SKM-1 (cell line): Measurements from ENCODE around the gene EPHA8.

Experiments
- DNase-seq: peaks from one replicate; lab custom pipeline; 2025; ENCODE audit not compliant: unreplicated experiment; lab: John Stamatoyannopoulos, UW

The EPHA8 gene

DNA sequence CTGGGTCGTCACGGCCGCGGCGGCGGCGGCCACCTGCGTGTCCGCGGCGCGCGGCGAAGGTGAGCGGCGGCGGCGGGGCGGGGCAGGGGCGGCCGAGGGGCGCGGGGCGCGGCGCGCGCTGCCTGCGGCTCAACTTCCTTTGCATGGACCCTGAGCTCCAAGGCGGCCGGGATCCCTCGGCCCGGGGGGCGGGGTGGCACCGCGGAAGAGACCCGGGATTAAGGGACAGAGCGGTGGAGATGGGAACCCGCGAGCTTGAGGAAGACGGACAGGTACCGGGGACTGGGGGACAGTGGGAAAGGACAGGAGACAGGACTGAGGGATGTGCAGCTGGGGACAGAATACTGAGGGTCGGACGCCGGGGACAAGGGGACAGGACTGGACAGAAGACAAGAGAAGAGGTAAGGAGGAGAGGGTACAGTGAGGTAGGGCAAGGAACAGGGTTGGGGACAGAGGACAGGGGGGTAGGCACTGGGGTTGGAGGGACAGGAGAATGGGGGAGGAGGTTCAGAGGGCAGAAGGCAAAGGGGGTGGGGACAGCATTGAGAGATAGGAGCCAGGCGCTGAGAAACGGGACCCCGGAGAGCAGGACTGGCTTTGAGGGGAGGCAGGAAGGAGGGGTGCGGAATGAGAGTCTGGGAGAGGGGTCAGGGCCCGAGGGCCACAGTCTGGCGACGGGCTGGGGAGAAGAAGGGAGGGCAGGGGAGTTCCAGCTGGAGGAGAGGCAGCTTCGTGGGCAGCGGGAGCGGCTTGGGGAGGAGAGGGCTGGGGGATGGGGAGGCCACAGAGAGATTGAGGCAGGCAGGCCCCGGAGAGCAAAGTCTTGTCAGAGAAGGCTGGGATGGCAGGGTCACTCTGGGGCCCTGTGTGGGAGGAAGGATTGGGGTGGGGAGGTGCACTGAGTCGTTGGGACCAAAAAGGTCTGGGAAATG, 648 bp downstream of the EPHA8 start:
- DNase-seq, result no peak

DNA sequence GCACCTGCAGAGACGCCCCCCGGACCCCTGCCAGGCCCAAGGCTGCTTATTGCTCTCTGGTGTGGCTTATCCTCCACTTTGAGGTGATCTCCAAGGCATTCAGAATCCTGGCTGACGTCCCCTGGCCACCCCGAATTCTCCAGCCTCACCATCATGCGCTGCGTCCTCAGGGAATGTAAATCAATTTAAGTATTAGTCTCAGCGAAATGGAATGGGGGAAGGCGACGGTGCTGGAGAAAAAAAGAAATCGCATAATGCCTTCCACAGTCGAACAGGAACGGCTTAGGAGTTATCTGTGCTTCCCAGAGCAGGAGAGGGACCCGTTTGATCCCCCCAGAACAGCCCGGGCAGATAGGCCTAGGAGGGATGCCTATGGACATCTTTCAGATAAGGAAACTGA, 2.9 kb downstream of the EPHA8 start:
- DNase-seq, result no peak

GRCh38 chr1:22567197-22567596, 3.9 kb downstream of the EPHA8 start:
- no peak for DNase-seq

DNA sequence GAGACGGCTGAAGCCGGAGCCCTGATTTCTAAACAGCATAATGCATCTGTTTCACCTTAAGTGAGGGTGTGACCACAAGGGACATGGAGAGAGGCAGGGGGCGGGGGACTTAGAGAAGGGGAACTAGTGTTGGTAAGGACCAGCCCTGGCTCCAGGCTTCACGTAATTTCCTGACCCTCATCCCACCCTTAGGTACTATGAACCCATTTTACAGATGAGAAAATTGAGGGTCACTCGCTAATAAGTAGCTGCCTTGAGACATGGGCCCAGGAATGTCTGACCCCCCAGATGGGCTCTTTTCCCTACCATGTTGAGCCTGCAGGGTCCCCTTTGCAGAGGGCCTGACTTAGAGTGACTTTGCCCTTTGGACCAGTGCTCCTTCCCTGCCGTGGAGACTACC, 4.7 kb downstream of the EPHA8 start:
- no peak for DNase-seq

GRCh38 chr1:22569269-22569668, 6.0 kb downstream of the EPHA8 start:
- no peak for DNase-seq

- DNase-seq, result no peak
These were observed 7.0 kb downstream of the EPHA8 start for GRCh38 chr1:22570140-22570909.

GRCh38 chr1:22572818-22573217, 9.5 kb downstream of the EPHA8 start:
- no peak for DNase-seq

GRCh38 chr1:22573237-22573636, 9.9 kb downstream of the EPHA8 start:
- DNase-seq, result no peak

DNA sequence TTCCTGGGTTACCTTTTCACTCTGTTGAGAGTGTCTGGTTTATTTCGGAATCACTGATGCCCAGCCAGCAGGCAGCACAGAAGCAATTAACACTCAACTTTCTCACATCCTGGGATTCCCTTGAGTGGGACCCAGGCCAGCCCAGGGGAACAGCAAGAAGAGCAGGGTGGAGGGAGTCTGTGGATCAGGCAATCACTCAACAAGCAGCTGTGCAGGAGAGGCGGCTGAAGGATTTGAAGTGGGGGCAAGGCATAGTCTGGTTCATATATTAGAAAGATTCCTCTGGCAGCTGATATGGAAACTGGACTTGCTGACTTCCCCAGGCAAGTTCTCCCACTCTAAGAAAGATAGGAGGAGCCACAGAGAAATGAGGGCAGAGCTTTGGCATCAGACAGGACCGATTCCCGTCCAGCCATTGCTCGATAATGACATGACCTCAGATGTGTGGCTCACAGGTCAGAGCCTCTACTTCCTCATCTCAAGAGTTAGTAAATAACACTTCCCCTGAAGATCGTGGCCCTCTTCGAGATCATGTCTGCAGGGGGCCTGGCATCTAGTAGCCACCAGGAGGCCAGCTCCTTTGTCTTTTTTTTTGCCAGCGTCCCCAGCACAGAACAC, 12.4 kb downstream of the EPHA8 start:
- no peak for DNase-seq

GRCh38 chr1:22576150-22576544, 12.9 kb downstream of the EPHA8 start:
- no peak for DNase-seq

DNA sequence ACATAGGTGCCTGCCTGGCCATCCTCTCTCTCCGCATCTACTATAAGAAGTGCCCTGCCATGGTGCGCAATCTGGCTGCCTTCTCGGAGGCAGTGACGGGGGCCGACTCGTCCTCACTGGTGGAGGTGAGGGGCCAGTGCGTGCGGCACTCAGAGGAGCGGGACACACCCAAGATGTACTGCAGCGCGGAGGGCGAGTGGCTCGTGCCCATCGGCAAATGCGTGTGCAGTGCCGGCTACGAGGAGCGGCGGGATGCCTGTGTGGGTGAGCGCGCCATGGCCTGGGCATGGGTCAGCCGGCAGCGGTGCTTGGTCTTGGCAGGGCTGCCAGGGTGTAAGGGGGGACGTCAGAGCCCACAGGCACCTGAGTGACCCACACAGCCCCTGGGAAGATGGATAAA, 13.3 kb downstream of the EPHA8 start:
- no peak for DNase-seq

DNA sequence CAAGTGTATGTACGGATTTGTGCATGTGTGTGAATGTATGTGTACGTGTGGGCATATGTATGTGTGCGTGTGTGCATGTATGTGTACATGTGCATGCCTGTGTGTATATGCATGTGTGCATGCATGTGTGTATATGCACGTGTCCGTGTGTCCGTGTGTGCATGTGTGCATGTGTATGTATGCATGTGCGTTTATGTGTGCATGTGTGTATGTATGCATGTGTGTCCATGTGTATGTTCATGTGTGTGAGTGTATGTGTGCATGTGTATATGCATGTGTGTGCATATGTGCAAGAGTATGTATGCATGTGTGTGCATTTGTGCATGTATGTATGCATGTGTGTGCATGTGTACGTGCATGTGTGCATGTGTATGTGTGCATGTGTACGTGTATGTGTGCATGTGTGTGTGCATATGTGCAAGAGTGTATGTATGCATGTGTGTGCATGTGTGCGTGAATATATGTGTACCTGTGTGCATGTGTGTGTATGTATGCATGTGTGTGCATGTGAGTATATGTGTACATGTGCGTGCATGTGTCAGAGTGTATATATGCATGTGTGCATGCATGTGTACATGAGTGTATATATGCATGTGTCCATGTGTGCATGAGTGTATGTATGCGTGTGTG, 15.6 kb downstream of the EPHA8 start:
- DNase-seq, result no peak

- no peak for DNase-seq
These were observed 16.4 kb downstream of the EPHA8 start for GRCh38 chr1:22579541-22580155.

DNA sequence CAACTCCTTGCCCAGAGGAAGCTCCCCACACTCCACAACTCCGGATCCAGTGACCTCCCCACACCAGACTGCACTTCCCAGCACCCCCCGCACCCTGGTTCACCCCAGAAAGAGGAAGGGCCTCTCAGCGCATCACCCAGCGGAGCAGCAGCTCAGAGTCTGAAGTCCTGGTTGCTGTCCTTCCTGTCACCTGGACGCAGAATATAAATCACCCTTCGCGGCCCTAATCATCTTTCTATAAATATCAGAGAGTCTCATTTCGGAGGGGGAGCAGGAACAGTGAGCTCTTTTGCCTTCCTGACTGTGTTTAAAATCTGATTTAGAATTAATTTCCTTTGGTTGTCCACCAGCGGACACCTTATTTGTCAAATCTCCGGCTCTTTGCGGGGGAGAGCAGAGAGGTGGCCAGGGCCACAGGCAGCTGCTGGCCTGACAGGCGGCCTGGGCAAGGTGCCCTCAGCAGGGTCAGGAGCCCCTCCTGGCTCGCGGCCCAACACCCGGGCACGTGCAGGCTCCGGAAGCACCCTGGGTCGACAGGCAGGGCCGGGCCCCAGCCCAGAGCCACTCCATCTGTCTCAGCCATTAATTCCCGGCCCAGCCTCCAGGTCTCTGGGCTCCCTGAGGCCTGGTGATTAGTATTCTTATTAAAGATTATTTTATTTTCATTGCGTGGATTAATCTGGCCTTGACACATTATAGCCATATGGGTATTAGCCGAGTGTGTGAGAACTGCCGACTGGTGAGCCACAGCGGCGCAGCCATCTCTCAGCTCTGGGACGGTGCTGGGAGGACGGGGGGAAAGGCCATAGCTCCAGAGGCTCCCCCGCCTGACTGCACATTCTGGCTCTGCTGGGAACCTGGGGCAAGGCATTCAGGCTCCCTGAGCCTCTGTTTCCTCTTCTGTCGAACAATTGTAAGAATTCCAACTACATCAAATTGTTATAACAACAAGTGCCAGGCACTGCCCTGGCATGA, 19.7 kb downstream of the EPHA8 start:
- DNase-seq, result no peak

DNA sequence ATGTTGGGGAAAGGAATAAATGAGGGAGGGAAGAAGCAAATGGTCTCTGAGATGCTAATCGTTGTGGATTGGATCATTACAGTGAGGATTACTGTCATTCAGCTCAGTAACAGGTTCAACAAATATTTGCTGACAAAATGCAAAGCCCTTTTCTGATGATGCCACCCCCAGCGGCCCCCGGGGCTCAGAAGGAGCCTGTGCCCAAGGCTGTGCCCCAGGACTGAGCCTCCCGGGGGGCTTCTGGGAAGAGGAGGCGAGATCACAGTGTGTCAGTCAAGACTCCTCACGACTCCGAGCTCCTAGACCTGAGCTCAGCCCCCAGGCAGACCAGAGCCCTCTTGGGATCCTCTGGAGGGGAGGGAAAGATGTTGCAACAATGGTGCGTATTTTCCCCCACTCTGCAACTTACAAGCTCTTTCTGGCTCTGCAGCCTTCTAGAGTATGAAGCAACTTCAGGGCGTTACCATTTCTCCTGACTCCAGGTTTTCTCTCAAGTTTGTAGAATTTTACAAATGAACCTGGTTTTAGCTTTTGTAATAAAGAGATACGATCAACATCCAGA, 20.8 kb downstream of the EPHA8 start:
- DNase-seq, result no peak

DNA sequence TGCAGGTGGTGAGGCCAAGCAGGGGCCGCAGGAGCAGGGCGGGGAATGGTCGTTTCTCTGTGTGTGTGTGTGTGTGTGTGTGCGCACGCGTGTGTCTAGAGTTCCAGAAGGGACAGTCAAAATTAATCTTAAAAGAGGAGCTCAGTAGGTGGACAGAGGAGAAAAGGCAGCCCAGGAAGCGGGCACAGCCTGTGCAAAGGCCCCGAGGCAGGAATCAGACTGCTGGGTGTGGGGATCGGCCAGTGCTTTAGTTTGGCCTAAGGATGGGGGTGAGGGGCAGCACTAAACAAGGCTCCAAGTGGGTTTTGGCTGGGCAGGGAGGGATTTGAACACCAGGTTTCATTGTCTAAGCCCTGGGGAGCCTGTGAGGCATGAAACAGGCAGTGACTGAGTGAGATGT, 21.7 kb downstream of the EPHA8 start:
- DNase-seq, result no peak

DNA sequence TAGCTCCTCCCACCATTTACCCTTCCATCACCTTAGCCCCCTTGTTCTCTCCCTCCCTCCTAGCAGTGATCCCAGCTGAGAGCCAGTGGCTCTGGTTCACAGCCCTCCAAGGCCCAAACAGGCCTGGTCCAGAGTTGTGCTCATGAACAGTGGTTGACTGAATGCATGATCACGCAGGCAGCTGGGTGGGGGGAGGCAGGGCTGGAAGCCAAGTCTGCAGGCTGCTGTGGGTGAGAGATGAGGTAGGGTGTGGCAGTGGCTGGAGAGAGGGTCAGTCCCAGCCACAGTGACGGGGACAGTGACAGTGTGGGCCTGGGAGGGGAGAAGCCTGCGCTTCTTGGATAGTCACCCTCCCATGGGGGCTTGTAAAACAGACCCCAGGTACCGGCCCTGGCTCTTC, 22.2 kb downstream of the EPHA8 start:
- DNase-seq, result no peak

DNA sequence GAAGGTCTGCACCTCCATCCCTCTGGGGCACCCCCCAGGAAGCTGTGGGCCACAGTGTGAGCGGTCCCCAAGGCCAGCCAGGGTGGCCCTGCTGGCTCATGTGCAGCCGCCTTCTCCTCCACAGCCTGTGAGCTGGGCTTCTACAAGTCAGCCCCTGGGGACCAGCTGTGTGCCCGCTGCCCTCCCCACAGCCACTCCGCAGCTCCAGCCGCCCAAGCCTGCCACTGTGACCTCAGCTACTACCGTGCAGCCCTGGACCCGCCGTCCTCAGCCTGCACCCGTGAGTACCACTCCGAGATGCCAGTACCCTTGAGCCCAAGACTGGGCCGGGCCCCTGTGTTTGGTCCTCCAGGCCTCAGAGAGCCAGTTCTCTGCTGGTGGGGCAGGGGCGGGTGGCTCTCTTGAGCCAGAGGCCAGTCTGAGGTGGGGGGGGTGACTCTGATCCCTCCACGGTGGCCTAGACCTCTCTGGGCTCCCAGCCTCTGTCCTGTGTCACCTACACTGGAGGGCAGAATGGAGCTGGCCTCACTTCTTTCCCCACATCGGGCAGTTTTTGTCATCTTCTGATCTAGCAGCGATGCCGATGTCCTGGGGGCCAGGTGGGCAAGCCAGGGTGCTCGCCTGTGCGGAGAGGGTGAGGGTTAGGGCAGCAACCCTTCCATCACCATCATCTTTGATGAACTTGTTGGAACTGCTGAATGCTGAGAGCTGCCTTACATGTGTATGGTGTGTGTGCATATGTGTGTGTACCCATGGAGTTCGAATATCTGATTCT, 23.3 kb downstream of the EPHA8 start:
- DNase-seq, result no peak

GRCh38 chr1:22587247-22587646, 24.0 kb downstream of the EPHA8 start:
- DNase-seq, result no peak
